Stimulated activated naive CD8-positive, alpha-beta T cell treated with anti-CD3 and anti-CD28 coated beads, Interleukin-15, Interleukin-2, amounts not matched to agents 100 ng/mL and 50 ng/mL, for 24 hours (primary cell): ENCODE measurements around the gene PPP2R2C.

ENCODE experiments used
- H3K27ac Mint-ChIP-seq: one replicate; pipeline ENCODE4 v1.8.0; 2021; ENCODE audit warnings: mild to moderate bottlenecking, mixed read lengths
- H3K27me3 Mint-ChIP-seq: one replicate; pipeline ENCODE4 v1.8.0; 2021; ENCODE audit warnings: mixed read lengths
- H3K36me3 Mint-ChIP-seq: one replicate; pipeline ENCODE4 v1.8.0; 2021; ENCODE audit warnings: low read depth, mixed read lengths
- H3K4me1 Mint-ChIP-seq: one replicate; pipeline ENCODE4 v1.8.0; 2021; ENCODE audit warnings: low read depth, mixed read lengths
- H3K4me3 Mint-ChIP-seq: one replicate; pipeline ENCODE4 v1.8.0; 2021; ENCODE audit warnings: mild to moderate bottlenecking, mixed read lengths
- H3K9me3 Mint-ChIP-seq: one replicate; pipeline ENCODE4 v1.8.0; 2021; ENCODE audit warnings: mixed read lengths

PPP2R2C gene

GRCh38 chr4:6280365-6280996, 191.9 kb downstream of the PPP2R2C start:
- no peak overlapping the region for H3K27ac Mint-ChIP-seq
- no peak overlapping the region for H3K4me3 Mint-ChIP-seq
- H3K27me3 Mint-ChIP-seq, result no peaks in the 10 kb centered on the region
- peaks cover 14% of the 10 kb centered on the region for H3K4me1 Mint-ChIP-seq
- H3K9me3 Mint-ChIP-seq, result no peaks in the 10 kb centered on the region
- no peaks in the 10 kb centered on the region for H3K36me3 Mint-ChIP-seq

- Mint-ChIP-seq H3K27ac (no peak overlapping the region), H3K4me3 (no peak overlapping the region)
These were observed 192.7 kb downstream of the PPP2R2C start for GRCh38 chr4:6279582-6280289.

GRCh38 chr4:6278801-6279197, 193.6 kb downstream of the PPP2R2C start:
- Mint-ChIP-seq H3K4me3 (no peak overlapping the region), H3K9me3 (no peaks in the 10 kb centered on the region), H3K4me1 (peaks cover 14% of the 10 kb centered on the region), H3K27me3 (no peaks in the 10 kb centered on the region), H3K36me3 (no peaks in the 10 kb centered on the region), H3K27ac (no peak overlapping the region)

More at GRCh38 chr4:6279582-6280289, 192.7 kb downstream of the PPP2R2C start:
- Mint-ChIP-seq H3K27me3 (no peaks in the 10 kb centered on the region), H3K9me3 (no peaks in the 10 kb centered on the region), H3K4me1 (peaks cover 14% of the 10 kb centered on the region), H3K36me3 (no peaks in the 10 kb centered on the region)

GRCh38 chr4:6277935-6278800, 194.2 kb downstream of the PPP2R2C start:
- Mint-ChIP-seq H3K9me3 (no peaks in the 10 kb centered on the region), H3K4me1 (peaks cover 14% of the 10 kb centered on the region), H3K36me3 (no peaks in the 10 kb centered on the region), H3K27me3 (no peaks in the 10 kb centered on the region), H3K27ac (no peak overlapping the region), H3K4me3 (no peak overlapping the region)

- Mint-ChIP-seq H3K27ac (no peak overlapping the region), H3K27me3 (no peaks in the 10 kb centered on the region), H3K9me3 (no peaks in the 10 kb centered on the region), H3K4me3 (no peak overlapping the region), H3K36me3 (no peaks in the 10 kb centered on the region), H3K4me1 (peaks cover 14% of the 10 kb centered on the region)
These were observed 195.1 kb downstream of the PPP2R2C start for GRCh38 chr4:6277139-6277802.

GRCh38 chr4:6275898-6276806, 196.3 kb downstream of the PPP2R2C start:
- no peak overlapping the region for H3K4me3 Mint-ChIP-seq
- no peaks in the 10 kb centered on the region for H3K9me3 Mint-ChIP-seq
- H3K36me3 Mint-ChIP-seq, result no peaks in the 10 kb centered on the region
- H3K4me1 Mint-ChIP-seq, result peaks cover 14% of the 10 kb centered on the region
- H3K27me3 Mint-ChIP-seq, result peaks cover 3% of the 10 kb centered on the region
- no peak overlapping the region for H3K27ac Mint-ChIP-seq

- Mint-ChIP-seq H3K27me3 (peaks cover 3% of the 10 kb centered on the region), H3K27ac (no peak overlapping the region), H3K36me3 (no peaks in the 10 kb centered on the region), H3K4me3 (no peak overlapping the region), H3K4me1 (peaks cover 20% of the 10 kb centered on the region), H3K9me3 (no peaks in the 10 kb centered on the region)
These were observed 197.1 kb downstream of the PPP2R2C start for GRCh38 chr4:6275351-6275750.

- Mint-ChIP-seq H3K27ac (no peak overlapping the region), H3K27me3 (peaks cover 3% of the 10 kb centered on the region), H3K4me3 (no peak overlapping the region), H3K4me1 (peaks cover 18% of the 10 kb centered on the region), H3K9me3 (no peaks in the 10 kb centered on the region), H3K36me3 (no peaks in the 10 kb centered on the region)
These were observed 198.8 kb downstream of the PPP2R2C start for GRCh38 chr4:6273661-6273990.

- Mint-ChIP-seq H3K27ac (no peak overlapping the region), H3K4me1 (peaks cover 12% of the 10 kb centered on the region), H3K27me3 (peaks cover 5% of the 10 kb centered on the region), H3K4me3 (no peak overlapping the region), H3K9me3 (no peaks in the 10 kb centered on the region), H3K36me3 (no peaks in the 10 kb centered on the region)
These were observed 199.4 kb downstream of the PPP2R2C start for GRCh38 chr4:6272863-6273660.

GRCh38 chr4:6271701-6272465, 200.5 kb downstream of the PPP2R2C start:
- peaks cover 14% of the 10 kb centered on the region for H3K4me1 Mint-ChIP-seq
- no peaks in the 10 kb centered on the region for H3K36me3 Mint-ChIP-seq
- no peak overlapping the region for H3K27ac Mint-ChIP-seq
- no peaks in the 10 kb centered on the region for H3K9me3 Mint-ChIP-seq
- H3K27me3 Mint-ChIP-seq, result peaks cover 9% of the 10 kb centered on the region
- H3K4me3 Mint-ChIP-seq, result peak overlapping the region; percentile 19

- Mint-ChIP-seq H3K27ac (no peak overlapping the region), H3K27me3 (peaks cover 9% of the 10 kb centered on the region), H3K36me3 (no peaks in the 10 kb centered on the region), H3K4me1 (peaks cover 14% of the 10 kb centered on the region), H3K4me3 (no peak overlapping the region), H3K9me3 (no peaks in the 10 kb centered on the region)
These were observed 201.2 kb downstream of the PPP2R2C start for GRCh38 chr4:6271206-6271605.

GRCh38 chr4:6270636-6271121, 201.7 kb downstream of the PPP2R2C start:
- no peak overlapping the region for H3K27ac Mint-ChIP-seq

More at GRCh38 chr4:6270636-6271121, 201.7 kb downstream of the PPP2R2C start:
- peaks cover 9% of the 10 kb centered on the region for H3K27me3 Mint-ChIP-seq
- no peaks in the 10 kb centered on the region for H3K9me3 Mint-ChIP-seq
- H3K36me3 Mint-ChIP-seq, result no peaks in the 10 kb centered on the region
- peak overlapping the region; percentile 80 for H3K4me3 Mint-ChIP-seq
- peaks cover 14% of the 10 kb centered on the region for H3K4me1 Mint-ChIP-seq
